T-helper 2 cell treated with Interferon-gamma antibody and Interleukin-4, amounts not matched to agents 100 ng/mL and 5 ng/mL, for 36 hours (primary cell): ENCODE measurements around the gene OLIG3. TPM values are rescaled to one million over a fixed set of nuclear protein-coding genes. Genes with fewer than 3 reads are reported as not detected.

Experiments used
- intact Hi-C: fragments of 100-400 bp; cut with micrococcal nuclease; formaldehyde crosslinking; loops from one replicate; pipeline ENCODE4 v1.15.1; 2023
- total RNA-seq: library from RNA; stranded (reverse); gene quantifications from 2 replicates; pipeline ENCODE4 v1.2.3, GENCODE V29; 2022

The OLIG3 gene
- not detected in 2 replicates for total RNA-seq

DNA sequence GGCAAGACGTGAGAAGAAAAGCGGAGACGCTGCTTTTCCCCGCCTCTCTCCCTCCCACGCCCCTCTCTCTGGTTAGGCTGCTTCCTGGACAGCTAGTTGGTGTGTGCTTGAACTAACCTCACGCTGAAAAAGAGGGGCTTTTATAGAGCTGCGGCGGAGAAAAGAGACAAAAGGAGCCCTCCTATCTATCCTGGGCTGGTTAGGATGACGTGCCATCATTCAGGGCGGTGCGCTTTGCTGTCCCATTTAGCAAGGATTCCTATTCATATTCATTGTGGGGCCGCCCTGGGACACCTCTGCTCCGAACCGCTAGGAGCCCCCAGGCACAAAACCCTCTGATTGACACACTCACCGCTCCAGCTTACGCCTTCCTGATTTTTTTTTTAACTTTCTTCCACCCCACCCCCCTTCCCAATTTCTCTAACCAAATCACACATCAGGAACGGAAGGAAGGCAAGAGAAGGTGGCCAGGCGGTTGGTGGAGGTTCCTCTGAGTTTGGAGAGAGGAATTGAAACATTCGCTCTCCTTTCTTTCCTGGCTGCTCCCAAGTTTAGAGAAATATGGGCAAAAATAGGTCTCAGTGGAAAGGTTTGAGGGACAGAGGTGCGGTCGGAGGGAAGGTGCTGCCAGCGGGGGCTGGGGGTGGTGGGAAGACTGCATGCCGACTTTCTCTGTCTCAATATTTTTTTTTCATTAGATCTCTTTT, at the start of gene OLIG3:
Gene OLIG3 (minus strand): TSS at position 114 of the 707 bp plus-strand sequence. CDS start 224 bp downstream, outside the sequence.
- intact Hi-C loops, result loop anchor here (5.0 kb wide), 2 partner anchors 148 to 152 kb away; no protein-coding TSS in a partner anchor

DNA sequence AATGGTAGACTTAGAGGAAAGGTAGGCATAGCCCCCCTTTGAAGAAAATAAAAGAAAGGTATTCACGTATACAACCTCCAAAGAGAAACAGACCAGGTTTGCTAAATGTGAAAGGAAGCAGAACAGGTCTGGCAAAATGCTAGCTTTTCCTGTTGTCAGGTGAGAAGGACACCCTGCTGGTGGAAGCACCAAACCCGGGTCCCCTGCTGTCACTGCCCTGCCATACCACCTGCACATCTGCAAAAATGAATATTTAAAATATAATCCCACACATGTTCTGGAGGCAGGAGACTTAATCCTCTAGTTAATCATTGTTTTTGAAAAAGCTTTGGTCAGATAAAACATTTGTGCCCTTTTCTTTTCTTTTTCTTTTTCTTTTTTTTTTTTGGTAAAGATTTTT, 48.9 kb upstream of the OLIG3 start:
- intact Hi-C loops, result no loop called here

DNA sequence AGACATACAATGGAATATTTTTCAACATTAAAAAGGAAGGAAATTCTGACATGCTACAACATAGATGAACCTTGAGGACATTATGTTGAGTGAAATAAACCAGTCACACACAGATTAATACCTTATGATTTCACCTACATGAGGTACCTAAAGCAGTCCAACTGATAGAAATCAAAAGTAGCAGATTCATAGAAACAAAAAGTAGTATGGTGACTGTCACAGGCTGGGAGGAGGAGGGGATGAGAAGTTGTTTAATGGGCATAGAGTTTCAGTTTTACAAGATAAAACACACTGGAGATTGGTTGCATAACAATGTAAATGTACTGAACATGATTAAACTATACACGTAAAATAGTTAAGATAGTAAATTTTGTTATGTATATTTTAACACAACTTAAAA, 48.5 kb upstream of the OLIG3 start:
- intact Hi-C loops, result no loop called here

DNA sequence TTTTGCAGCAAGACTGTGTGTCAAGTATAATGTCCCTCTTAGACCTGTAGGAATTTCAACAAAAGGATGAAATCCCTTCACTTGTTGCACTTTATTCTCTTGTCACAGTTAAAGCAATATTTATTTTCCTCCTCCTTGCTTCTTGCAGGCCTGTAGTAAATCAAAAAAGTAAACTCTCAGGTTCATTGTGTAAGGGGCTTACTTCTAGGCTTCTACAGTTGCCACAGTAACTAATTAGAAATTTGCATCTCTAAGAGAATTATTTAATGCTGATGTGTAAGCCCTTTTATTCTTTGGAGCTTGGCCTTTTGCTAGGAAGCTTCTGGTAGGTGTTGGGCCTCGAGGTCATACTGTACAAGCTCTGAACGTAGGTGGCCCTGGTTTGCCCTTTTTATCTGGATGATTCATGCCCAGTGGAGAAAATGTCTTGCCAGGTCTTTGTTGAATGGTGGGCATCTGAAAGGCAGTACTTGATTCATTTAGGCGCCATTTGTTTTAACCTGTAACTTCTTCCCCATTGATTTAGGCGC, 47.4 kb upstream of the OLIG3 start:
- intact Hi-C loops, result no loop called here

DNA sequence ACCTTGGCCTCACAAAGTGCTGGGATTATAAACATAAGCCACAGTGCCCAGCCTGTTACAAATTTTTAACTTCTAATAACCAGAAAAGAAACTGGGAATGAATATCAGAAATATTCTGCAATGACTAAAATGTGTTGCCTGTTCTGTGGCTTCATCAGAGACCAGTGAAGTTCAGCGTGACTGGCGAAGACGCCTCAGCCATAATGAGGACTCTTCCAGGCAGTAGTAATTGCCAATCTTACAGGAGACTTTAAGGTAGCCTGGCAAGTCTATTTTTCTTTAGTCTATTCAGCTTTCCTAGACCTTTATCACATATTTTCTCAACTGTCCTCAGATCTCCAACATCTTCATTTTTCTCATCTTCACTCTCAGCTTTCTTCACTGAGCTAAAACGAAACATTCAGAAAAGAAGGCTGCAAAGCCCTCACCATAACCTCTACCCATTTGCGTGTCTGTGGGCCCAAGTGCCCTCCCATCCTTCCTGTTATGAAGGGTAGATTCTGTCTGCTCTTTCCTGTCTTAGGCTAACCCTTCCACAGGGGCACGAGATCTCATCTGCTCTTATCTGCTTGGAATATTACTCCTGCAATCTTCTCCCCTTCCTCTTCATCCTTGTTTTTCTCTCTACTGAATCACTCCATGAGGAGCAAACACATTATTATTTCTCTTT, 42.0 kb upstream of the OLIG3 start:
- intact Hi-C loops, result no loop called here

DNA sequence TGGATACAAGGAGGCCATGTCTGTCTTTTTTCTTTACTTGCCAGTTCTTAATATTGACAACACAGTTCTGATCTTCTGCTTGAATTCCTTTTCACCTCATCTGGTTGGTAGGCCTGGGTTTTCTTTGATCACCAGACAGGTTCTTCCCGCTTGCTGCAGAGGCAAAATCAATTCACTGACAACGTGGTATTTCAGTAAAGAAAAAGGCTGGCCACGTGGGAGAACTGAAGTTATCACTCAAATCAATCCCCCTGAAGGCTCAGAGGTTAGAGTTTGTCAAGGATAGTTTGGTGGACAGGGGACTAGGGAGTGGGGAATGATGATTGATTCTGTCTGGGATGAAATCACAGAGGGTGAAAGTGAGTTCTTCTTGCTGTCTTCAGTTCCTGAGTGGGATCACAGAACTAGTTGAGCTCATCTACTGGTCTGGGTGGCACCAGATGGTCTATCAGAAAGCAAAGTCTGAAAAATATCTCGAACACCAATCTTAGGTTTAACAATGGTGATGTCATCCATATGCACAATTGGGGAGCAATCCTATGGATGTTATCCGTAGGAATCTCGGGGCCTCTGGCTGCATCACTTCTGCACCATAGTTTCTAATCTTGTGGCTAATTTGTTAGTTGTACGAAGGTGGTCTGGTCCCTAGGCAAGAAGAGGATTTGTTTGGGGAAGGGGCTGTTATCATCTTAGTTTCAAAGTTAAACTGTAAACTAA, 37.3 kb upstream of the OLIG3 start:
- intact Hi-C loops, result no loop called here

DNA sequence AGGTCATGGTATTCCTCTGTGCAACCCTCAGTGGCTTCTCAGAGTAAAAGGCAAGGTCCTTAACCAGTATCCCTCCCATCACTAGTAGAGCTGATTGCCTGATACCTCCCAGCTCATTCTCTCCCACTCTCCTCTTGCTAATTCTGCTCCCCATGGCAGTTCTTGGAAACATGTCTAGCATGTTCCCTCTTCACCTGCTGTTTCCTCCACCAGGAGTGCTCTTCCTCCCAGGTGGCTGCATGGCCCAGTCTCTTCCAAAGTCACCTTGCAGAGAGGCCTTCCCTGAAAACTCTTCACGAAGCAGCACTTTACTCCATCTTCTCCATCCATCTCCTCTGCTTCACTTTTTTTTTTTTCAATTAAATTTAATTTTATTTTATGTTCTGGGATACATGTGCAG, 36.2 kb upstream of the OLIG3 start:
- intact Hi-C loops, result no loop called here

DNA sequence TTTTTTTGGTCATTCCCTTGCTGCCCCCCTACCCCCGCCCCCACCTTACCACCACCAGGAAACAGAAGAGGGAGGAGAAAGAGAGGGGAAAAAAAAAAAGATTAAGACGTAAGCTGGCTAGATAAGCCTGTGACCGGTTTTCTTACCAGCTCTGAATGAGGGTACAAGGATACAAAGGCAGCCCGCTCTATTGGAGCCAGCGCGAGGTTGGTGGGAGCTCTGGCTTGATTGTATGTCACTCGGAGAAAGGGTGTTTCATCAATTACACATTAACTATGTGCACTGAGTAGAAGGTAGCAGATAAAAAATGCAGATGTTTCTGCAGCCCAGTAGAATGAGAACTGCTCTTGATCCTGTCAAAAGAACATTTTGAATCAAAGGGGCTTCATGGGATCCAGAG, 28.6 kb upstream of the OLIG3 start:
- intact Hi-C loops, result no loop called here

DNA sequence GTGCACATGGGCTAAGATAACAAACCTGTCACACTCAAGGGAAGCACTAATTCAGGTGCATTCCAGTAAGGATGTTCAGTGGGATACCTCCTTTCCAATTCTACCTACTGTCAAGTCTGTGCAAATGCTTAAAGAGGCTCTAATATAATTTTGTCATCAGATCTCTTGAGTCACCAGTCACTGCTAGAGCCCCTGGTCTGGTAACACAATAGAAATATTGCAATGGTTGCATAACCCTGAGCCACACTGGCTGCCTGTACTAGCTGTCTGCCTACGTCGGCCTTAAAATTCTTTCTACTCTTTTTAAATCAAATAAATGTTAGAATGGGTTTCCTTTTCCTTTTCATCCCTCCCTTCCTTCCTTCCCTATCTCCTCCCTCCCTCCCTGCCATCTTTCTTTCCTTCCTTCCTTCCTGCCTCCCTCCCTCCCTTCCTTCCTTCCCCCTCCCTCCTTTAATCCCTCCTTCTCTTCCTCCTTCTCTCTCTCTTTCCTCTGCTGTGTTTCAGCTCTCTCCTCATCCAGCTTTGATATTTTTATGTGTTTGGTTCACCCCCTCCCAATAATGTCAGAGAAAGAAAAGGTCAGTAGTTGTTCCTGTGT, 28.1 kb upstream of the OLIG3 start:
- intact Hi-C loops, result no loop called here

DNA sequence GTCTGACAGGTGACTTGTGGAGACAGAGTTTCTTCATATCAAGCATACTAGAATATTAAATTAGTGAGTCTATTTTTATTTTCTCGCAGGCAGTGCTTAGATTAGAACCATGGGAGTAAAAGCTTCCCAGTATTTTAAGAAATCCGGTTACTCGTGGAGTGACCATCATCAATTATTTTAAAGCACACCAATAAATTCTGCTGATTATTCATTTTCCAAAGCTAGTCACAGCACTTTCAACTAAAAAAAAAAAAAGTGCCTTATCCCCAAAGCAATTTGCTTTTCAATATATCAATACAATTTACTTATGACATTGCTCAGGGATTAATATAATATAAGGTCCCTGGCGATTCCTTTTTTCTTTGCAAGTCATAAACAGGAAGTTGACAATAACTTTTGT, 26.3 kb upstream of the OLIG3 start:
- intact Hi-C loops, result no loop called here

DNA sequence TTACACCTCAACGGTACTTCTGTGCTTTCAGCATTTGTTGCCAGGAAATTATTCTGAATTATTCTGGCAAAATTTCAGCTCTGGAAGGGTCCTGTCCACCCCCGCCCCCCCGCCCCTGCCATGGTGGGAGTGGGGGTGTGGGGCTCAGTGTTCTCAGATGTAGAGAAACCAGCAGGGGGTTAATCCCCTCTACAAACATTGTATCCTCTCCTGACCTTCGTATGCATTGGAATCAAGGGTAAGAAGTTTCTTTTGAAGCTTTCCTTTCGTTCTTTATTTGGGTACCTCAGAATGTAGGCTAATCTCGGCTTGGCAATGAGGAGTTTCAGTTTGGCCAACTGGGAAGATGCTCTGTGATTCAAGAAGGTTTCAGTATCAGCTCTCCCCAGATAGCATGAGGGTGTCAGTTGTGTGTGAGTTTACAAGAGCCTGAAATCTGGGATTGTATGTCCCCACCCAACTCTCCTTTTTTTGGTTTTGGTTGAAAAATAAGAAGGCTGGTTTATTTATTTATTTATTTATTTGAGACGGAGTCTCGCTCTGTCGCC, 25.5 kb upstream of the OLIG3 start:
- intact Hi-C loops, result no loop called here

DNA sequence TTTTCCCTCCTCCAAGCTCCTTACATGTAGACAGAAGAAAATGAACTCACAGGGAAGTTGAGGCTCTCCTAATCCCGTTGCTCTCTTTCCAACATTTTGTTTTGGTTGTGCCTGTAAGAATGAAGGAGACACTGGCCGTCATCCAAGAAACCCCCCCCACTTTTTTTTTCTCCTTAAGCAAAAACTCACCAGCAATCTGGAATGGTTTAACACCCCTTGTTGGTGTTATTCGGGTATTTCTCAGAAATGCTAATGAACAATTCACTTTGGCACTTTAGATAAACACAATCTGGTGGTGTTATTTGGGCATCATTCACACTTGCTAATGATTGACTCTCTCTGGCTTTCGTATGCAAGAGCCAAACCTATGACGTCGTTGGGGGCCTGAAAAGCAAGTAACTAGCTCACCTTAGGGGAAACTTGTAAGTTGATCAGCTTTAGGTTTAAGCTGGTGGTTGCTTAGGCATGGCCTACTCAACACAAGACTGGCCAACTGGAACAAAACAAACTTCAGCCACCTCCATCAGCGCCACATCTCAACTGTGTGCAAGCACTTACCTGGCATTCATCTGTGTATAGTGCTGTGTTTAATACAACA, 24.3 kb upstream of the OLIG3 start:
- intact Hi-C loops, result no loop called here

DNA sequence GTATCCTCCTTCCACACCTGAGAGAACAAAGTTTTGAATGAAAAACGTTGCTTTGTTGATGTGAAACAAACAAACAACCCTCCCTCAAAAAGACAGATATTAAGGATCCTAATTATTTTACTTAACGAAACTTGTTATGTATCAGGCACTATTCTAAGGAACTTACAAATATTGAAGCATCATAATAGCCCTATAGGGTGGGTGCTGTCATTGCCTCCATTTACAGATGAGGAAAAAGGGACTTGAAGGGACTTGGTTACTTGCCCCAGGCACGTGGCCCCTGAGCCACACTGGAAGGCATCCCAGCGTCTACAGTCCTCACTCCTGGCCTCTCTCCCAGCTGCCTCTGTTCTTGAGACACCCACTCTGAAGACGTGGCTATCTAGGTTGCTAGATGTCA, 20.2 kb upstream of the OLIG3 start:
- intact Hi-C loops, result no loop called here

DNA sequence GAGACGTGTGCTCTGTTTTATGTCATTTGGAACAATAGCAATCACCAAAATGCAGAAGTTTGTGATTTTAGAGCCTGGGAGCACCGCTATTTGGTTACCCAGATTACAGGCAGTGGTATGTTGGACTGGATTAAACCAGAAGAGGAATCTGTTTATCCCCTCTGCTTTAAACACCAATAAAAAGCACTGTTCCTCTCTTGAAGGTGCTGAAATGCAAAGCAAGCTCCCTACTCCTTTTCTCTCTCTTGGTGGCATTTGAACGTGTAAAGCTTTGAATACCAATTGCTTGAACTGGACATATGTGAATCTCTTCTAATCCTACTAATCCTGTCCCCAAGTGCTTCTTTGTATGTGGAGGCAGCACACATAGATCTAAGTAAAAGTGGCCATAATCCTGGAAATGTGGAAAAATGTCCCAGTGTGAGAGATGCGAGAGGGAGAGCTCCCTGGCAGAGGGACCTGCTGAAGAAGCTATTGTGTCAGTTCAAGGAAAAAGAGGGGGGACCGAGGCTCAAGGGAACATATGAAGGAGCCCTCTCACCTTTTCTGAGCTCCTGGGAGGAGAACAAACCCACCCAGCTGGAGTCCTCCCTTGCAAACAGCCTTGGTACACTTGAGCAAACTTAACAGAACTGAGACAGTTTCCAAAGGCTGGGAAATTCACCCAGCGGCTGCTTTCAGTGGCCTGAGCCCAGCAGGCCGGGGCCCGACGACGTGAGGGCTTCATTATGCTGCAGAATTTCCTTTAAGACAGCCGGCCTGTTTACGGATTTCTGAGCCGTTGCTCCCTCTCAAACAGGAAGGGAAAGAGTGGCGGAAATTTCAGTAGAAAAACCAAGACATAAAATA, 18.8 kb upstream of the OLIG3 start:
- intact Hi-C loops, result no loop called here

DNA sequence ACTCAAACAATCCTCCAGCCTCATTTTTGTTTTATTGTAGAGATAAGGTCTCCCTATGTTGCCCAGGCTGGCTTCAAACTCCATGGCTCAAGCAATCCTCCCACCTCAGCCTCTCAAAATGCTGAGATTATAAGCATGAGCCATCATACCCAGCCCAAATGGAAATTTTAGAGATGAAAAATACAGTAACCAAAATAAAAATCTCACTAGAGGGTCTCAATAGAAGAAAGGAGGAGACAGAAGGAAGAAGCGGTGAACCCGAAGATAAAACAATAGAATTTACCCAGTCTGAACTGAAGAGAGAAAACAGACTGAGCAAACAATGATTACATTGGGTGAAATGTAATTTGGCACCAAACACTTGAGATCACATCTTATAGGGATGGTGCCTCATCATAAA, 16.7 kb upstream of the OLIG3 start:
- intact Hi-C loops, result no loop called here

DNA sequence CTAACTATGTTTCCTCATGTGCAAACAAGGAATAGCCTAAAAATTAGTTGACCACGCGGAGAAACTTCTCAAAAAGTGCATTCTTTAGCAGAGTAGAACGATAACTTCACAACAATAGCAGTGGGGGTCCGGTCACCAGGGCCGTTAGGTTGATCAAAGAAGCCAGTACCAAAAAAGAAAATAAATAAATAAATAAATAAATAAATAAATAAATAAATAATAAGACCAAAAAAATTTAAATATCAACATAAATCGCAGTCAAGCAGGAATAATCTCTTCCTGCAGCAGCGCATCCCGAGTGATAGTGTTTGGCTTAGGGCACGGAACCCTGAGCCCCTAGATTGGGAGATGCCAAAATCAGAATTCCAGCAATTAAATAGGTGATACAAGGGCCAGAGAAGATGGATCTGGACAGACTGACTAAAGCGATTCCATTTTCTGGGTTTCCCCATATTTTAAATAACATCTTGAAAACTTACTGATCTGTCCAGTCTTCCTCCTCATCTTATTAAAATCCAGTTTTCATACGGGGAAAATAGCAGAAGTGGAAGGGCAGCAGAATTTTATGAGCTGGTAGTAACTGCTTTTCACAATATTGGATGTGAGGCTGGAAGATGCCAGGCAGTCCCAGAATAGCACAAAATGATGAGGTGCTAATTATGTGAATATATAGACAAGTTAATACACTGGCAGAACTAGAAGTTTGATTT, 4.4 kb upstream of the OLIG3 start:
- intact Hi-C loops, result no loop called here

DNA sequence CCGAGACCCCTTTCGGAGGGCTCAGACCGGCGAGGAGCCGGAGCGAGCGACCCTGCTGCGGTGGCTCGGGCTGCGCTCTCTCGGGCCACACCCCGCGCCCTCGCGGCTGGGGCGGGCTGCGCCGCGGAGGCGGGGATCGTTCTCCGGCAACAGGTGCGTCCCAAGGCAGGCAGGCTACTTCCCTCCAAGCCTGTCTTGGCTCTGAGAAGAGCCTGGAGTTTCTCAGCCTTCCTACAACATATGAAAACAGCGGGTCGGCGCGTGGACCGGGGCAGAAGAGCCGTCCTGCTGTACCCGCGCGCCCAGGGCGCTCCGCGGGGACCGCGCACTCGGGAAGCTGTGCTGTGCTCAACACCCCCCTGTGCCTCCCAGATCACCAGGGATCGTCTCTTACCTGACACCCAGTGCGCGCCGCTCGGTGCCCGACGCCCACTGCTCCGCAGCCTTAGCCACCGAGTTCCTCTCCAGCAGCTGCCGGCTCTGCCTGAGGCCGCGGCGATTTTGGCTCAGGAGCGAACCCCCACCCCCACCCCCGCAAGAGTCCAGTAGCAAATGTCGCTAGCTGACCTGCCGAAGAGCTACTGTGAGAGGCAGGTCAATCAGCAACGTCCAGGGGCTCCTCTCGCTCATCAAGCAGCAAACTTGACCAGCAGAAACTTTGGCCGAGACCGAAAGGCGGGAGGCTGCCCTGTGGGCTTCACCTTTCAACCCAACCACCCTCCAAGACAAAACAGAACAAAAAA, 3.7 kb upstream of the OLIG3 start:
- intact Hi-C loops, result loop anchor here (1.0 kb wide), 2 partner anchors 11 to 91 kb away; no protein-coding TSS in a partner anchor

DNA sequence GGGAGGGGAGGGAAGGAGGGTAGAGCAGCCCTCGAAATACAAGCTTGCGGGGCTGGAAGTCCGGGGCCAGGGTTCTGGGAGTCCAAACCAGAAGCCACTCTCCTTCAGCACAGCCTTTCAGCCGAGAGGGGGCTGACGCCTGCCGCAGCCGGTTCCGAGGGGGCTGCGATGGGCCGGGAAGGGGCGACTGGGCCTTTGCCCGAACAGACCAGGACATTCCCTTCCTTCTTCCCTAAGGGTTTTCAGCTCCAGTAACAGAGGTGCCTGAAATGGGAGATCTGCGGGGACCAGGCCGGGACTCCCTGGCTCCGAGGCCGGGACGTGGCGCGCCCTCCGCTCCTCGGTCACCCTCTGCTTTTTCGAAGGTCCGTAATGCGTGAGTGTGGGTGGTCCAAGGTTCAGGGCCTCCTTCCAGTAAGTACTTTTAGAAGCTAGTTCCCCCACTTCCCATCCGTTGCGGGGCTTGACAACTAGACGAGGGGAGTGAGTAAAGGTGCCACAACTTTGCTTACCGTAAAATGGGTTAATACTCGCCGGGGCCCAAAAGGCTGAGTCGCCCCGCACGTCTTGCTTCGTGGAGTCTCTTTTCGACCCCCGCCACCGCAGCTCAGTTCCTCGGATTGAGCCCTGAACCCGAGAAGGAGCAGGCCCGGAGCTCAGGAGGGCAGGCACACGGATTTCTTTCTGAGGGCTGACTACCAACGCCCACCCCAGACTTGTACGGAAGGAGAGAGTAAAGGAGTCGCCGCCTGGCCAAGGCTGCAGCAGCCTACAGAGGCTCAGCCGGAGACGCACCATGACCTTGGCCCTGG, 2.9 kb upstream of the OLIG3 start:
- intact Hi-C loops, result loop anchor here (1.0 kb wide), 2 partner anchors 10 to 92 kb away; no protein-coding TSS in a partner anchor
